Neural progenitor cell (in vitro differentiated cells): ENCODE results near the gene SPRR1B. TPM values are rescaled to one million over a fixed set of nuclear protein-coding genes. Genes with fewer than 3 reads are reported as not detected.

Experiments used
- DNase-seq: peaks from one replicate; pipeline ENCODE4 v3.0.0-alpha.2; 2016; ENCODE audit warnings: low spot score
- H2AFZ ChIP-seq: fragments of 200-600 bp; sonication (generic); replicated peaks from 2 replicates; pipeline ENCODE4 v1.6.1; 2016; ENCODE audit warnings: antibody characterized with exemption
- H3F3A ChIP-seq: fragments of 200-600 bp; sonication (generic); 2 replicates; pipeline ENCODE4 v1.6.1; 2016; ENCODE audit warnings: antibody characterized with exemption, low read depth
- H3K27ac ChIP-seq: fragments of 200-600 bp; sonication (generic); 2 replicates; pipeline ENCODE4 v1.5.1; 2016; ENCODE audit warnings: mild to moderate bottlenecking
- H3K27me3 ChIP-seq: fragments of 200-600 bp; sonication (generic); 2 replicates; pipeline ENCODE4 v1.6.1; 2016; ENCODE audit warnings: mild to moderate bottlenecking, moderate library complexity
- H3K36me3 ChIP-seq: fragments of 200-600 bp; sonication (generic); 2 replicates; pipeline ENCODE4 v1.5.1; 2016
- H3K4me1 ChIP-seq: fragments of 200-600 bp; sonication (generic); 2 replicates; pipeline ENCODE4 v1.6.1; 2016; ENCODE audit warnings: mixed run types
- H3K4me2 ChIP-seq: fragments of 200-600 bp; sonication (generic); 2 replicates; pipeline ENCODE4 v1.6.1; 2016
- H3K4me3 ChIP-seq: fragments of 200-600 bp; sonication (generic); 2 replicates; pipeline ENCODE4 v1.5.1; 2016
- H3K79me2 ChIP-seq: fragments of 200-600 bp; sonication (generic); 2 replicates; pipeline ENCODE4 v1.6.1; 2016; ENCODE audit warnings: low read depth
- H3K9ac ChIP-seq: fragments of 200-600 bp; sonication (generic); 2 replicates; pipeline ENCODE4 v1.6.1; 2016
- H3K9me3 ChIP-seq: fragments of 200-600 bp; sonication (generic); 2 replicates; pipeline ENCODE4 v1.5.1; 2016; ENCODE audit warnings: low read depth
- H4K20me1 ChIP-seq: fragments of 200-600 bp; sonication (generic); 2 replicates; pipeline ENCODE4 v1.6.1; 2016; ENCODE audit warnings: low read depth
- H3K27ac Mint-ChIP-seq: 3 replicates; pipeline ENCODE4 v1.8.0; 2021; ENCODE audit warnings: mixed read lengths
- H3K27me3 Mint-ChIP-seq: 2 replicates; pipeline ENCODE4 v1.8.0; 2022; ENCODE audit warnings: low read depth, mild to moderate bottlenecking, inconsistent platforms, moderate library complexity, mixed read lengths; ENCODE audit not compliant: insufficient read depth
- H3K36me3 Mint-ChIP-seq: 3 replicates; pipeline ENCODE4 v1.8.0; 2021; ENCODE audit warnings: mixed read lengths
- H3K4me1 Mint-ChIP-seq: 3 replicates; pipeline ENCODE4 v1.8.0; 2021; ENCODE audit warnings: mixed read lengths
- H3K4me3 Mint-ChIP-seq: 3 replicates; pipeline ENCODE4 v1.8.0; 2021; ENCODE audit warnings: mild to moderate bottlenecking, moderate library complexity, mixed read lengths
- H3K9me3 Mint-ChIP-seq: 3 replicates; pipeline ENCODE4 v1.8.0; 2020; ENCODE audit warnings: mixed read lengths
- CTCF ChIP-seq: fragments of 200-600 bp; sonication (generic); IDR thresholded peaks from 2 replicates; pipeline ENCODE4 v1.5.1; 2017; ENCODE audit warnings: antibody characterized with exemption, mild to moderate bottlenecking
- EZH2 ChIP-seq: fragments of 200-600 bp; sonication (generic); IDR thresholded peaks from 2 replicates; pipeline ENCODE4 v1.6.1; 2017; ENCODE audit warnings: antibody characterized with exemption, mild to moderate bottlenecking, moderate library complexity
- EZH2phosphoT487 ChIP-seq: fragments of 200-600 bp; sonication (generic); IDR thresholded peaks from 2 replicates; pipeline ENCODE4 v1.6.1; 2017; ENCODE audit warnings: antibody characterized with exemption
- total RNA-seq: library from RNA; depleted of rRNA; stranded (reverse); fragments of >200 nt; gene quantifications from 2 replicates; pipeline ENCODE4 v1.2.3, GENCODE V29; 2015; ENCODE audit warnings: low replicate concordance

The SPRR1B gene
- total RNA-seq, 1 donor from 2014 or later: not detected

GRCh38 chr1:153032073-153032472 is 1.1 kb downstream of the SPRR1B start:
- H3K9ac ChIP-seq: no peak overlapping the region
- H3K4me2 ChIP-seq: no peak overlapping the region
- TF ChIP-seq EZH2phosphoT487 (no peak), EZH2 (no peak), CTCF (no peak)
- H4K20me1 ChIP-seq: no peaks in the 10 kb centered on the region
- no peak for DNase-seq
- H3K27ac Mint-ChIP-seq: no peak overlapping the region
- no peak overlapping the region for H3K27ac ChIP-seq
- no peaks in the 10 kb centered on the region for H3K27me3 Mint-ChIP-seq
- H3F3A ChIP-seq: no peaks in the 10 kb centered on the region
- H3K36me3 ChIP-seq: no peaks in the 10 kb centered on the region
- no peaks in the 10 kb centered on the region for H3K4me1 ChIP-seq
- H3K4me3 Mint-ChIP-seq: no peak overlapping the region
- no peaks in the 10 kb centered on the region for H3K4me1 Mint-ChIP-seq
- H3K9me3 ChIP-seq: peaks cover 10% of the 10 kb centered on the region
- H2AFZ ChIP-seq: no peak overlapping the region
- H3K36me3 Mint-ChIP-seq: no peaks in the 10 kb centered on the region
- H3K4me3 ChIP-seq: no peak overlapping the region
- H3K9me3 Mint-ChIP-seq: no peaks in the 10 kb centered on the region
- H3K27me3 ChIP-seq: no peaks in the 10 kb centered on the region
- no peaks in the 10 kb centered on the region for H3K79me2 ChIP-seq

GRCh38 chr1:153032677-153033308 is 1.8 kb downstream of the SPRR1B start:
- Mint-ChIP-seq H3K4me3 (no peak overlapping the region), H3K27me3 (no peaks in the 10 kb centered on the region), H3K27ac (no peak overlapping the region), H3K36me3 (no peaks in the 10 kb centered on the region), H3K4me1 (no peaks in the 10 kb centered on the region), H3K9me3 (no peaks in the 10 kb centered on the region)
- Histone ChIP-seq H3K79me2 (no peaks in the 10 kb centered on the region), H3K4me3 (no peak overlapping the region), H3F3A (no peaks in the 10 kb centered on the region), H3K9me3 (peaks cover 3% of the 10 kb centered on the region), H4K20me1 (no peaks in the 10 kb centered on the region), H3K4me2 (no peak overlapping the region), H3K4me1 (no peaks in the 10 kb centered on the region), H3K36me3 (no peaks in the 10 kb centered on the region), H3K27ac (no peak overlapping the region), H3K9ac (no peak overlapping the region), H2AFZ (no peak overlapping the region), H3K27me3 (no peaks in the 10 kb centered on the region)
- peak; percentile 21 for DNase-seq
- TF ChIP-seq CTCF (peak; percentile 12), EZH2 (no peak)

DNA sequence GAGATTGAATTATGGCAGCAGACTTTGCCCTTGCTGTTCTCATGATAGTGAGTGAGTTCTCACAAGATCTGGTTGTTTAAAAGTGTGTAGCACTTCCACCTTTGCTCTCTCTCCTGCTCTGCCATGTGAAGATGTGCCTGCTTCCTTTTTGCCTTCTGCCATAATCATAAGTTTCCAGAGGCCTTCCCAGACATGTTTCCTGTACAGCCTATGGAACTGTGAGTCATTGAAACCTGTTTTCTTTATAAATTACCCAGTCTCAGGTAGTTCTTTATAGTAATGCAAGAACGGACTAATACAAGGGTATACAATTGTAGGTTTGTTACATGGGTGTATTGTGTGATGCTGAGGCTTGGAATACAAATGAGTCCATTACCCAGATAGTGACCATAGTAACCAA is 4.2 kb downstream of the SPRR1B start:
- Mint-ChIP-seq H3K27ac (no peak overlapping the region), H3K36me3 (no peaks in the 10 kb centered on the region), H3K4me3 (no peak overlapping the region), H3K4me1 (no peaks in the 10 kb centered on the region), H3K9me3 (no peaks in the 10 kb centered on the region), H3K27me3 (no peaks in the 10 kb centered on the region)
- DNase-seq: no peak
- H2AFZ ChIP-seq: no peak overlapping the region
- no peaks in the 10 kb centered on the region for H3F3A ChIP-seq
- no peaks in the 10 kb centered on the region for H4K20me1 ChIP-seq
- H3K4me2 ChIP-seq: no peak overlapping the region
- H3K27ac ChIP-seq: no peak overlapping the region
- H3K4me1 ChIP-seq: no peaks in the 10 kb centered on the region
- H3K27me3 ChIP-seq: no peaks in the 10 kb centered on the region
- no peak overlapping the region for H3K9ac ChIP-seq
- no peaks in the 10 kb centered on the region for H3K79me2 ChIP-seq
- no peak for TF ChIP-seq EZH2phosphoT487
- no peak for TF ChIP-seq CTCF
- TF ChIP-seq EZH2: no peak
- peaks cover 5% of the 10 kb centered on the region for H3K9me3 ChIP-seq
- no peak overlapping the region for H3K4me3 ChIP-seq
- no peaks in the 10 kb centered on the region for H3K36me3 ChIP-seq
